T-helper 2 cell (primary cell): Measurements from ENCODE around the gene SERTAD3.
"Not testable (repeated sequence)": the region's sequence is repeated elsewhere in the genome, so short reads cannot be mapped to it uniquely, and the experiment has no call there.

ENCODE experiments used
- DNase-seq, 5 experiments: peaks; one replicate each; pipeline versions ENCODE4 v3.0.0 to v3.0.0-alpha.2; 2012 to 2022
- total RNA-seq, 2 donors: gene quantifications; one replicate each; lab custom pipeline; 2026; lab: John Stamatoyannopoulos, UW

SERTAD3 gene
- 15.9 to 18.6 reads per million in 2 donors for total RNA-seq

GRCh38 chr19:40444000-40444824 lies at the start of gene SERTAD3:
TSS of gene SERTAD3 (minus strand) at chr19:40444335. CDS start at chr19:40442080, 2,255 bp downstream.
- DNase-seq, result peak; percentile 94 to 96 (median 96)

- DNase-seq, result no peak
Measured at GRCh38 chr19:40493778-40494177, 49.6 kb upstream of the SERTAD3 start.

GRCh38 chr19:40492274-40492673 lies 48.1 kb upstream of the SERTAD3 start:
- no peak for DNase-seq

GRCh38 chr19:40489882-40490230 lies 45.7 kb upstream of the SERTAD3 start:
- DNase-seq, result no peak

GRCh38 chr19:40486017-40486416 lies 41.9 kb upstream of the SERTAD3 start:
- DNase-seq, result no peak

- peak in 1 of 5 experiments; percentile 21 for DNase-seq
Measured at GRCh38 chr19:40475878-40476644, 31.9 kb upstream of the SERTAD3 start.

- DNase-seq, result no peak
Measured at GRCh38 chr19:40474737-40475136, 30.6 kb upstream of the SERTAD3 start.

- DNase-seq, result no peak
Measured at GRCh38 chr19:40472516-40472915, 28.4 kb upstream of the SERTAD3 start.

- DNase-seq, result no peak
Measured at GRCh38 chr19:40471111-40471510, 27.0 kb upstream of the SERTAD3 start.

GRCh38 chr19:40469011-40469410 lies 24.9 kb upstream of the SERTAD3 start:
- no peak for DNase-seq

- no peak for DNase-seq
Measured at GRCh38 chr19:40466985-40467734, 23.0 kb upstream of the SERTAD3 start, which contains the start of gene SPTBN4. TSS of gene SPTBN4 (plus strand) at chr19:40467001. CDS start at chr19:40472622, 5,621 bp downstream.

GRCh38 chr19:40466219-40466984 lies 22.3 kb upstream of the SERTAD3 start:
- DNase-seq, result peak in 4 of 5 experiments; percentile 53 to 95 (median 74)

- DNase-seq, result peak; percentile 98 to 100 (median 99)
Measured at GRCh38 chr19:40465557-40466218, 21.6 kb upstream of the SERTAD3 start, which contains the start of gene BLVRB. TSS of gene BLVRB (minus strand) at chr19:40465745. CDS start at chr19:40465688, 57 bp downstream.

GRCh38 chr19:40465025-40465556 lies 21.0 kb upstream of the SERTAD3 start:
- DNase-seq, result peak in 3 of 5 experiments; percentile 21 to 79 (median 60)

- DNase-seq, result peak; percentile 40 to 63 (median 52)
Measured at GRCh38 chr19:40464059-40465024, 20.2 kb upstream of the SERTAD3 start.

GRCh38 chr19:40463587-40464037 lies 19.5 kb upstream of the SERTAD3 start:
- DNase-seq, result not testable (repeated sequence)

- DNase-seq, result no peak
Measured at GRCh38 chr19:40461669-40462221, 17.6 kb upstream of the SERTAD3 start.

GRCh38 chr19:40460185-40460584 lies 16.1 kb upstream of the SERTAD3 start:
- no peak for DNase-seq

- DNase-seq, result no peak
Measured at GRCh38 chr19:40458597-40458974, 14.5 kb upstream of the SERTAD3 start.
